DOHH2 (cell line): Measurements from ENCODE around the gene ITGBL1.

Experiments
- EZH2phosphoT487 ChIP-seq: fragments of 200-600 bp; sonication (generic); IDR thresholded peaks from 2 replicates; pipeline ENCODE4 v1.6.1; 2017; ENCODE audit warnings: borderline replicate concordance, mild to moderate bottlenecking, antibody characterized with exemption, low read length, moderate library complexity, mixed read lengths
- TF ChIP-seq, protein P1 (sequence below): fragments of 200-600 bp; sonication (generic); IDR thresholded peaks from one replicate; pipeline ENCODE4 v1.5.1; 2014; ENCODE audit warnings: antibody characterized with exemption, mild to moderate bottlenecking, low read depth, low read length; ENCODE audit not compliant: poor library complexity, severe bottlenecking

DNA sequence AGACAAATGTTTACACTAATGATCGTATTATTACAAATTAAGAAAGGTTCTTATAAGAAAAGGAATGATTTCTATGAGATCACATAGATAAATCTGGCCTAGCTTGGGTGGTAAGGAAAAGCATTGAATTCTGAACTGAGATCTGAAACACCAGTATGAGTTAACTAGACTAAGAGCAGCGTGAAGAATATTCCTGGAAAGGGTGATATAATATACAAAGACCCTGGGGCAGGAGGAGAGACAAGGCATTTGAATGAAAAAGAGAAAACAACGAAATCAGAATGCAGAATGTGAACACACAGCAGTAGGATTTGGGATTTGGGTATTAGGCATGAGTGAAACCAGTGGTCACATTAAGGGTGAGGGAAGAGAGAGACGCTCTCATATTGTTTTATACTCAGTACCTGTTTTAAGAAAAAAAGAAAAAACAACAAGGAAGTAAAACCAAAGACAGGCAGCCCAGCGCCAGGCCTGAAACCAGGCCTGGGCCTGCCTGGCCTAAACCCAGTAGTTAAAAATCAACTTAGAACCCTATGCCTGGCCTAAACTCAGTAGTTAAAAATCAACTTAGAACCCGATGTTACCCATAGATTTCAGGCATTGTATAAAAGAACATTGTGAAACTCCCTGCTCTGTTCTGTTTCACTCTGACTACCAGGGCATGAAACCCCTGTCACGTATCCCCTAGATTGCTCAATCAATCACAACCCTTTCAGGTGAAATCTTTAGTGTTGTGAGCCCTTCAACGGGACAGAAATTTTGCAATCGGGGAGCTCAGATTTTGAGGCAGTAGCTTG lies 287.1 kb downstream of the ITGBL1 start:
- TF ChIP-seq, protein P1, sequence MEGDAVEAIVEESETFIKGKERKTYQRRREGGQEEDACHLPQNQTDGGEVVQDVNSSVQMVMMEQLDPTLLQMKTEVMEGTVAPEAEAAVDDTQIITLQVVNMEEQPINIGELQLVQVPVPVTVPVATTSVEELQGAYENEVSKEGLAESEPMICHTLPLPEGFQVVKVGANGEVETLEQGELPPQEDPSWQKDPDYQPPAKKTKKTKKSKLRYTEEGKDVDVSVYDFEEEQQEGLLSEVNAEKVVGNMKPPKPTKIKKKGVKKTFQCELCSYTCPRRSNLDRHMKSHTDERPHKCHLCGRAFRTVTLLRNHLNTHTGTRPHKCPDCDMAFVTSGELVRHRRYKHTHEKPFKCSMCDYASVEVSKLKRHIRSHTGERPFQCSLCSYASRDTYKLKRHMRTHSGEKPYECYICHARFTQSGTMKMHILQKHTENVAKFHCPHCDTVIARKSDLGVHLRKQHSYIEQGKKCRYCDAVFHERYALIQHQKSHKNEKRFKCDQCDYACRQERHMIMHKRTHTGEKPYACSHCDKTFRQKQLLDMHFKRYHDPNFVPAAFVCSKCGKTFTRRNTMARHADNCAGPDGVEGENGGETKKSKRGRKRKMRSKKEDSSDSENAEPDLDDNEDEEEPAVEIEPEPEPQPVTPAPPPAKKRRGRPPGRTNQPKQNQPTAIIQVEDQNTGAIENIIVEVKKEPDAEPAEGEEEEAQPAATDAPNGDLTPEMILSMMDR, result no peak
- TF ChIP-seq EZH2phosphoT487, result no peak
